ENCODE data around the gene GLIPR1L2.

GLIPR1L2 gene

DNA sequence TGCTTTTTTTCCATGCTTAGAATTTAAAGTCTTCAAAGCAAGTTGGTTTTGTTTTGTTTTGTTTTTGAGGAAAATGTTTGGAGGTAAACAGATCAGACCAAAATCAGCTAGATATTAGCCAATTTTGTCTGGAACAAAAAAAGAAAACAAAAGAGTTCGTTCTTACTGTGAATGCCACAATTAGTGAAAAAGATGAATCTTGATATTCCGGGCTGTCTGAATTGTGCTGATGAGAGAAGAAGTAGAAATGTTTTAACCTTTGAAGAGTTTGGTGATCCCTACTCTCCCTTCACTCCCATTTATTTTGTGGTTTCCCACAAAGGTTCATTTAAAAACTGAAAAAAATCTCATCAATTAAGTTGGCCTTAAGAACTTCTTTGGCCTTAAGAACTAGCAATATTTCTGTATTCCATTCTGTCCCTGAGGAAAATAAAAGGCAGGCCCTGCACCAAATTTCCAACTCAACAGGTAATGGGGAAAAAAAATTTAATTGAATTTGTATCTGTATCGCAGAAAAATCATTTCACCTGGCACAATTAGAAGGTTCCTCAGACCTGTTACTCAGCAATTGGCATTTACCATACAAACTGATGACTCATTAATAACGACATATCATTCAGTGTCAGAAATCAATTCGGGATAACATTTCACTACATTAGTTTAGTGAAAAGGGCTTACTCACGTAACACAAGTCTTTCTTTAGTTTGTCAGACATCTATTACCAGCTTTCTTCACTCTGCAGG, 562 bp upstream of the GLIPR1L2 start:
- DNase-seq (ENCODE audit: extremely low read depth, low read depth) = no peak
- TF ChIP-seq, protein P1, sequence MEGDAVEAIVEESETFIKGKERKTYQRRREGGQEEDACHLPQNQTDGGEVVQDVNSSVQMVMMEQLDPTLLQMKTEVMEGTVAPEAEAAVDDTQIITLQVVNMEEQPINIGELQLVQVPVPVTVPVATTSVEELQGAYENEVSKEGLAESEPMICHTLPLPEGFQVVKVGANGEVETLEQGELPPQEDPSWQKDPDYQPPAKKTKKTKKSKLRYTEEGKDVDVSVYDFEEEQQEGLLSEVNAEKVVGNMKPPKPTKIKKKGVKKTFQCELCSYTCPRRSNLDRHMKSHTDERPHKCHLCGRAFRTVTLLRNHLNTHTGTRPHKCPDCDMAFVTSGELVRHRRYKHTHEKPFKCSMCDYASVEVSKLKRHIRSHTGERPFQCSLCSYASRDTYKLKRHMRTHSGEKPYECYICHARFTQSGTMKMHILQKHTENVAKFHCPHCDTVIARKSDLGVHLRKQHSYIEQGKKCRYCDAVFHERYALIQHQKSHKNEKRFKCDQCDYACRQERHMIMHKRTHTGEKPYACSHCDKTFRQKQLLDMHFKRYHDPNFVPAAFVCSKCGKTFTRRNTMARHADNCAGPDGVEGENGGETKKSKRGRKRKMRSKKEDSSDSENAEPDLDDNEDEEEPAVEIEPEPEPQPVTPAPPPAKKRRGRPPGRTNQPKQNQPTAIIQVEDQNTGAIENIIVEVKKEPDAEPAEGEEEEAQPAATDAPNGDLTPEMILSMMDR (IDR thresholded peaks at IDR 0.05; ENCODE audit: low read depth, low read length) = no peak

DNA sequence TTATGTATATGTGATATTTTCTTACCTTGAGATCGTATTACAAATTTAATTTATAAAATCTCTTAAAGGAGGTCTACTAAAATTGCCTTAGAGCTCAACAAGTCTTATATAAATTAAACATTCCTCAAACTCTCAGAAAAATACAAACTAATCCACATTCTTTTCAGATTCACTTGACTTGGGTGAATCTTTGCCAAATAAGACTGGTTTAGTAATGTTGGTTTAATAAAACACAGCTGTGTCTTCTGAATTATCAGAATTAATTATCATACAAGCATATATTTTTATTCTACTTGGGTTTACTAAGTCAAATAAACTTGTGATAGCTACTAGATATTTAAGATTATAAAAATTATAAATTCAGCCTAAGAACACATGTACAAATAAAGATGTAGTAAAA, 13.3 kb downstream of the GLIPR1L2 start:
- no peak for DNase-seq (ENCODE audit: extremely low read depth, low read depth)
- TF ChIP-seq, protein P1 (IDR thresholded peaks at IDR 0.05; ENCODE audit: low read depth, low read length) = no peak

DNA sequence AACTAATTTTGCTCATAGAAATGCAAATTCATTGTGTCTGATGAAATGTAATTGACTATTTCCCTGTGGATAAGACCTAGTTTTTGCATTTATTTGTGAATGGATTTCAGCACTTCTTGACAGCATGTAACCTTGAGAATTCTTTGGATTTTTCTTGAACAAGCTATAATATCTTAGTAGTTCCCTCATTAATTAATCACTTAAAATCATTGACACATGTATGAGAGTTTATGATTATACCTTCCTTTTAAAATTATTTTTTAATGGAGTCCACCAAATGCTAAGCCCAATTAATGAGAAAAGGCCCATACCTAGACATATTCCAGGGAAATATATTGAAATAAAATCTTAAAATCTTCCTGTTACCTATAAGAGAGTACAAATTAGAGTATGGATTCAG, 16.8 kb downstream of the GLIPR1L2 start:
- DNase-seq (ENCODE audit: extremely low read depth, low read depth) = no peak
- TF ChIP-seq, protein P1 (IDR thresholded peaks at IDR 0.05; ENCODE audit: low read depth, low read length) = no peak

DNA sequence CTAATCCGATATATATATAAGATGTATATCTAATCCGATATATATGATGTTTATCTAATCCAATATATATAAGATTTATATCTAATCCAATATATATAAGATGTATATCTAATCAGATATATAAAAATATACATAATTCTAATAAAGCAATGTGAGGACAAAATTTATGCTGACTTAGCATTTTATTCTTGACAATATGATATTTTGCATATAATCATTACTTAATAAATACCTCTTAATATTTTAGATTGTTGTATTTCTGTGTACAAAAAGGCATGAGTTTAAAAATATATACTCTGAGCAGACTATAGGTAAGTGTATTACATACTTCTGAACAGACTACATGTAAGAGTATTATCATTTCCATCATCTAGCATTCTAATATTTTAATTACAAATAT, 18.9 kb downstream of the GLIPR1L2 start:
- no peak for DNase-seq (ENCODE audit: extremely low read depth, low read depth)
- TF ChIP-seq, protein P1 (IDR thresholded peaks at IDR 0.05; ENCODE audit: low read depth, low read length) = no peak

DNA sequence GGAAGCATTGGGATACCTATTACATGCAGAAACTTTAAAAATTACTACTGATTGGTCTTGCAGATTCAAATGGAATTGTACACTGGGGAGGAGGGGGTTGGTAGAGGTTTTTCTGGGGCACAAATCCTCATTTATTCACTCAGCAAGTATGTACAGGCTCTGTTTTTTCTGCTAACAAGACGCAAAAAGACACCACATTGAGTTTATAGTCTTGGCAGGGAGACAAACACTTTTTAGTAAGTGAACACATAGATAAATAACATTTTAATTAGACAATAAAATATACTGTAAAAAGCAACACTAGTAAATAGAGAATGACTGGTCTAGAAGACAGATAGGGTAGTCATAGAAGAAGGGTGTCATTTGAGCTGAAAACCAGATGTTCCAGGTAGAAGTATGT, 23.8 kb downstream of the GLIPR1L2 start:
- no peak for DNase-seq (ENCODE audit: extremely low read depth, low read depth)
- TF ChIP-seq, protein P1 (IDR thresholded peaks at IDR 0.05; ENCODE audit: low read depth, low read length) = no peak

DNA sequence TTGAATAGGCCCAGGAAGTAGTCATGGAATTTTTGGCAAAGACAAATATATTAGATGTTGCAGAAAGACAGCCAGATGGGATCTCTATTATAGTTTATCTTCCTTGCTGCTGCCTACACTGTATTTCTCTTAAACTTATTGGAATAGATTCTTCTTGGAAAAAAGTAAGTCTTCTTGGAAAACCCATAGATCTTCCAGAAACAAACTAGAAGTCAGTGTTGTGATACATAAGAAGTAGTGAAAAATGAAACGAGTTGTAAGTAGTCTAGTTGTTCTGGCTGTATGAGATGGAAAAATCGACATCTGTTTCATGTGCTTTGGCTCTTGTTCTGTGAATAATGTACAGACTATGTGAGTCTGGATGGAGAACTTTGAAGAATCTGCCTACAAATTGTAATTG, 29.0 kb downstream of the GLIPR1L2 start:
- TF ChIP-seq, protein P1 (IDR thresholded peaks at IDR 0.05; ENCODE audit: low read depth, low read length) = no peak
- DNase-seq (ENCODE audit: extremely low read depth, low read depth) = no peak

DNA sequence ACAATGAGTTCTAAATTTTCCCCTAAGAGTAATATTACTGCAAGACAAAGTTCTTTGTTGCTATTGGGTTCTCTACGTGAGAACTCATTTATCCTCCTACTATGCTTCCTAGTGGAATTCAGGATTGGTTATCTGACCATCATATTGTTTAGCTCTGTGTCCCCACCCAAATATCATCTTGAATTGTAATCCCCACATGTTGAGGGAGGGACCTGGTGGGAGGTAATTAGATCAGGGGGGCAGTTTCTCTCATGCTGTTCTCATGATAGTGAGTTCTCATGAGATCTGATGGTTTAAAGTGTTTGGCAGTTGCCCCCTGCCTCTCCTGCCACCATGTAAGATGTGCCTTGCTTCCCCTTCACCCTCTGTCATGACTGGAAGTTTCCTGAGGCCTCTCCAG, 36.6 kb downstream of the GLIPR1L2 start:
- TF ChIP-seq, protein P1 (IDR thresholded peaks at IDR 0.05; ENCODE audit: low read depth, low read length) = no peak
- DNase-seq (ENCODE audit: extremely low read depth, low read depth) = no peak
